Gastroesophageal sphincter (tissue), 3 donors: Measurements from ENCODE around the gene GRIA2.

Experiments used
- CTCF ChIP-seq, 4 experiments: fragments of 200-600 bp in 2 of 4; fragments of 450-650 bp in 2 of 4; sonication (generic) in 1 of 4; IDR thresholded peaks; one replicate each; pipeline ENCODE4 v1.5.1; 2017 to 2019; ENCODE audit warnings: antibody characterized with exemption in 4 of 4, mild to moderate bottlenecking in 2 of 4, moderate library complexity in 2 of 4
- POLR2A ChIP-seq, 2 donors: fragments of 450-650 bp; IDR thresholded peaks; one replicate each; pipeline ENCODE4 v1.6.1; 2017; ENCODE audit warnings: antibody characterized with exemption in 2 of 2, mild to moderate bottlenecking in 2 of 2, moderate library complexity in 1 of 2

- TF ChIP-seq CTCF (IDR thresholded peaks at IDR 0.05) = no peak
- TF ChIP-seq POLR2A (IDR thresholded peaks at IDR 0.05) = no peak
Observed at GRCh38 chr4:157270108-157270507, 49.6 kb downstream of the GRIA2 start.
